Measurements from ENCODE around the gene PABPN1. TPM values are rescaled to one million over a fixed set of nuclear protein-coding genes. Genes with fewer than 3 reads are reported as not detected.
A peak's percentile ranks its signal among the peaks of the same experiment; 100 is the strongest.

Gene PABPN1
- total RNA-seq, 6 experiments from 2014 or later, result 128 to 147 (median 137) TPM

- H3K27ac Mint-ChIP-seq, result peak overlapping the region; percentile 98
- H3K36me3 Mint-ChIP-seq (ENCODE audit: low read depth), result no peaks in the 10 kb centered on the region
- H3K27me3 Mint-ChIP-seq (ENCODE audit: insufficient read depth), result peaks cover 4% of the 10 kb centered on the region; the same call in 1 of the 2 replicates
- peaks cover 63% of the 10 kb centered on the region for H3K4me1 Mint-ChIP-seq (ENCODE audit: low read depth)
- TF ChIP-seq CTCF (IDR thresholded peaks at IDR 0.05), result peak; percentile 70
- peak overlapping the region; percentile 93 for H3K4me3 Mint-ChIP-seq
- DNase-seq, result peak; percentile 72
- H3K9me3 Mint-ChIP-seq, result no peaks in the 10 kb centered on the region
Observed at GRCh38 chr14:23299211-23299957, 21.9 kb upstream of the PABPN1 start.

- Mint-ChIP-seq H3K4me1 (ENCODE audit: low read depth) (peaks cover 58% of the 10 kb centered on the region), H3K4me3 (peak overlapping the region; percentile 93), H3K27me3 (ENCODE audit: insufficient read depth) (no peaks in the 10 kb centered on the region), H3K27ac (peak overlapping the region; percentile 98), H3K36me3 (ENCODE audit: low read depth) (no peaks in the 10 kb centered on the region), H3K9me3 (no peaks in the 10 kb centered on the region)
- DNase-seq, result no peak
- TF ChIP-seq CTCF (IDR thresholded peaks at IDR 0.05), result peak; percentile 18
Observed at GRCh38 chr14:23299986-23300686, 21.1 kb upstream of the PABPN1 start.

GRCh38 chr14:23300687-23301223, 20.5 kb upstream of the PABPN1 start:
- H3K4me1 Mint-ChIP-seq (ENCODE audit: low read depth), result peaks cover 56% of the 10 kb centered on the region
- peak overlapping the region; percentile 98 for H3K27ac Mint-ChIP-seq
- H3K4me3 Mint-ChIP-seq, result peak overlapping the region; percentile 93
- no peak for DNase-seq
- no peak for TF ChIP-seq CTCF (IDR thresholded peaks at IDR 0.05)
- no peaks in the 10 kb centered on the region for H3K36me3 Mint-ChIP-seq (ENCODE audit: low read depth)
- no peaks in the 10 kb centered on the region for H3K27me3 Mint-ChIP-seq (ENCODE audit: insufficient read depth)
- no peaks in the 10 kb centered on the region for H3K9me3 Mint-ChIP-seq

GRCh38 chr14:23301288-23301968, 19.8 kb upstream of the PABPN1 start:
- no peaks in the 10 kb centered on the region for H3K9me3 Mint-ChIP-seq
- peak; percentile 84 for TF ChIP-seq CTCF (IDR thresholded peaks at IDR 0.05)
- DNase-seq, result peak; percentile 97
- H3K4me1 Mint-ChIP-seq (ENCODE audit: low read depth), result peaks cover 63% of the 10 kb centered on the region
- no peaks in the 10 kb centered on the region for H3K36me3 Mint-ChIP-seq (ENCODE audit: low read depth)
- H3K4me3 Mint-ChIP-seq, result peak overlapping the region; percentile 99
- no peaks in the 10 kb centered on the region; the same call in 1 of the 2 replicates for H3K27me3 Mint-ChIP-seq (ENCODE audit: insufficient read depth)
- H3K27ac Mint-ChIP-seq, result peak overlapping the region; percentile 98

GRCh38 chr14:23301969-23302289, 19.3 kb upstream of the PABPN1 start:
- Mint-ChIP-seq H3K36me3 (ENCODE audit: low read depth) (no peaks in the 10 kb centered on the region), H3K27ac (peak overlapping the region; percentile 92), H3K4me1 (ENCODE audit: low read depth) (peaks cover 58% of the 10 kb centered on the region), H3K27me3 (ENCODE audit: insufficient read depth) (no peaks in the 10 kb centered on the region; the same call in 1 of the 2 replicates), H3K9me3 (no peaks in the 10 kb centered on the region), H3K4me3 (peak overlapping the region; percentile 99)
- no peak for DNase-seq
- TF ChIP-seq CTCF (IDR thresholded peaks at IDR 0.05), result no peak
